Stimulated activated CD4-positive, alpha-beta T cell treated with anti-CD3 and anti-CD28 coated beads, Interleukin-12 subunit alpha, Interleukin-12 subunit beta, amount 100 ng/mL, for 4 hours (primary cell): ENCODE measurements around the gene TCF21.
"Not testable (repeated sequence)": the region's sequence is repeated elsewhere in the genome, so short reads cannot be mapped to it uniquely, and the experiment has no call there.

Source experiments
- DNase-seq: peaks from one replicate; pipeline ENCODE4 v3.0.0-alpha.2; 2020

Gene TCF21

GRCh38 chr6:133890711-133891148, 1.8 kb downstream of the TCF21 start:
- DNase-seq: no peak

DNA sequence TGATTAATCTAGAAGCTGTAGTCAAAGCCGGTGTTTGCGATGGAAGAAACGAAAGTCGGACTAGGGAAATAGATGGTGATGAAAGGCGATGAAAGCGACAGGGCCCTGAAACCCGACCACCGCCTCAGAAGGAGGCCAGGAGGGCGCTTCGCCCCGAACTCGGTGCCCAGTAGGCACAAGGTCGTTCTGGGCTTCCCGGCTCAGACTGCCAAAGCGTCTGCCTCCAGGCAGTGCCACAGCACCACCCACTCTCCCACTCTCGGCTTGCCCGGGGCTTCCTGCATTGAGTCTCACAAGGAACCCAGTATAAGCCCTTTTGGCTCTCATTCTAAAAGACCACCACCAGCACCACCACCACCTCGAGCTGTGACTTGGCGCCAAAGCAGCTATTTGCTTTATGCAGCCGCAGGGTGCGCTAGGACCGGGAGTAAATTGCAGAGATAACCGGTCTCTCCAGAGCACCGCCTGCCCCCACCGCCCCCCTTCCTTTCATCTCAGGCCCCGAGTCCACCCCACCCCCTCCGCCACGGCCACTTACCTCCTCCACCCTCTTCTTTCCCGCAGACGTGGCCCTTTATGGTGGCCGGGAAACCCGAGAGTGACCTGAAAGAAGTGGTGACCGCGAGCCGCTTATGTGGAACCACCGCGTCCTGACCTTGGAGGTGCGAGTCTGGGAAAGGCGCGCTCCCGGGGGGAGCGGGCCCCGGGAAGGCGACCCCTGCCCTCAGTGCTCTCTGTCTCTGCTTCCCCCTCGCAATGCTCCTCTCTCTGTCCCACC, 2.4 kb downstream of the TCF21 start:
- DNase-seq: no peak

DNA sequence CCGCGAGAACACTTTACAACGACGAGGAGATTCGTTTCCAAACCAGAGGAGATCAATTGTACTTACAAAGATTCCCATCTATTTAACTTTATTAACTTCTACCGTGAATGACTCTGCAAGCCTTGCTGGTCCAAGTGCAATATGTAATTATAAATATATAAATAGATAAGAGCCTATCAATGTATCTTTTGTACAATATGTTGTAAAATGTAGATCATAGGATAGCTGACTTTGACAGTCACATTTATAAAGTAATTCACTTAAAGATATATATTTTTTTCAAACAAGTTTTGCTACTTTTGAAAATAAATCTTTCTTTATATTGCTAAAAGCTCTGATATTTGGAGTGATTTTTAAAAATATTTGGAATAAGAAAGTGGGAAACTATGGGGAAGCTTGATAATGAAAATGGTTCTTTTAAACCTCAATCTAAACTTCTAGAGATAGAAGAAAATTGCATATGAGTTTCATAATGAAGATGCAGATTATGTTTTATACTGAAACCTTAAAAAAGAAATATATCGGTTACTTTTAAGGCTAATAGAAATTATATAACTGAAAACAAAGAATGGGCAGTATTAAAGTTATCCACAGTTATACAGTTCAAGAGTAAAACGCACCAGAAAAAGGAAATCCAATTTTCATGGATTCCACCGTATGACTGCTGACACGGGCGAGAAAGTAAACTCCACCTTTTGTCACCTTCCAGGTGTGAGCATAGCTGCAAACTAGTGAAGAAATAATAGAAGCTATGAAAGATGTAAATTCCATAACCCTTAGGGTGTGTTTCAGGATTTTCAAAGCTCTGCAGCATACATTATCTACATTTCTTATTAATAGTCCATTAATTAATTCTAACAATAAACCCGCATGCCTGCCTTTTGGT, 3.3 kb downstream of the TCF21 start:
- DNase-seq: no peak

DNA sequence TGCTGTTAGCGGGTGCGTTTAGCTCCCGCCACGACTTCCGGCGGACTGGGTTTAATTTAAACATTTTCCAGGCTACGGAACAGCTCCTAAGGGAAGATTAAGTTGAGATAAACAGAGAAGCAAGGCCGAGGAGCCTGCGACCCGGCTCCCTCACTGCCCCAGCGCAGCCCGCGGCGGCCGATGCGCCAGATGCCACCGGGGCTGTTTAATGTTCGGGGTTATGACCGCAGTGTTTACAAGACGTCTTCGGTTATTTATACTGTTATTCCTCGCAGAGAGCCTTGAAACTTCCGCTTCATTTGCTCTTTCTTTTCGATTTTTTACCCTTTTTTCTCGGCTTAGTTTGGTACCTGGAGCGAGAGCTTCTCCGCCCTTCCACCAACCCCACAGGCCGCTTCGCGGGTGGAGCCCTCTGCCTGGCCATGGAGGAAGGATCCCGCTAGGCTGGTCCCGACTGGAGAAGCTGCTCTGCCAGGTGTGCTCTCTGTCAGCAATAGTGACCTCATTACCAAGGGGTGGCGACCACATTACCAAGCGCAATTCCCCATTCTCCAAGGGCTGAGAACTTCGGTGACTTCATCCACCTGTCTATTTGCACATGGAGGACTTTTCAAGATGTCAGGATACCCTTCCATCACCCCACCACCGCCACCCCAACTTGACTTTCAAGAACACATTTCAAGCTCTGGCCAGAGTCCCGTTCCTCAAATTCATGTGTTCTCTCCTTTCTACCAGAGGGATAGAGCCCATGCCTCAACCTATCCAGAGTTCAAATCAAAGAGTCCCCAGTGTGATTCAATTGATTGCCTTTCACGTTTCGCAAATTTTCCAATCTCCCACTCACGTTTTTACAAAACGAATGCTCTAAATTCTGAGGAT, 4.1 kb downstream of the TCF21 start:
- no peak for DNase-seq

DNA sequence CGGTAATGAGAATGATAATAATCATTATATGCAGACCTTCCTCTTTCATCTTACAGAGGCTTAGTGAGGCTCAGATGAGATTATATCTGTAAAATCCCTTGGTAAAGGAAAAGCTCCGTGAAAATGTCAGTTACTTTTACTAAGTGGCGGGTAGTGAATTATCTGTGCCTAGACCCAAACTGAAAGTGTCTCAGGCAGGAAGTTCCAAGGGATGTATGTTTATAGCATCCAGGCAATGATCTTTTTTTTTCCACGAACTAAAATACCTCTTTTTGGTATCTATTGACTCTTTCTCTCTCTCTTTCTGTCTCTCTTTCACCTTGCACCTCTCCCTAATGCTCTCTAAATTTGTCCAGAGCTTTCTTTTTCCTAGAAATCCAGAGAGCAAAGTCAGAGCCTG, 5.0 kb downstream of the TCF21 start:
- no peak for DNase-seq

- no peak for DNase-seq
Measured at GRCh38 chr6:133894369-133894768, 5.5 kb downstream of the TCF21 start.

- no peak for DNase-seq
Measured at GRCh38 chr6:133894795-133895358, 6.0 kb downstream of the TCF21 start.

DNA sequence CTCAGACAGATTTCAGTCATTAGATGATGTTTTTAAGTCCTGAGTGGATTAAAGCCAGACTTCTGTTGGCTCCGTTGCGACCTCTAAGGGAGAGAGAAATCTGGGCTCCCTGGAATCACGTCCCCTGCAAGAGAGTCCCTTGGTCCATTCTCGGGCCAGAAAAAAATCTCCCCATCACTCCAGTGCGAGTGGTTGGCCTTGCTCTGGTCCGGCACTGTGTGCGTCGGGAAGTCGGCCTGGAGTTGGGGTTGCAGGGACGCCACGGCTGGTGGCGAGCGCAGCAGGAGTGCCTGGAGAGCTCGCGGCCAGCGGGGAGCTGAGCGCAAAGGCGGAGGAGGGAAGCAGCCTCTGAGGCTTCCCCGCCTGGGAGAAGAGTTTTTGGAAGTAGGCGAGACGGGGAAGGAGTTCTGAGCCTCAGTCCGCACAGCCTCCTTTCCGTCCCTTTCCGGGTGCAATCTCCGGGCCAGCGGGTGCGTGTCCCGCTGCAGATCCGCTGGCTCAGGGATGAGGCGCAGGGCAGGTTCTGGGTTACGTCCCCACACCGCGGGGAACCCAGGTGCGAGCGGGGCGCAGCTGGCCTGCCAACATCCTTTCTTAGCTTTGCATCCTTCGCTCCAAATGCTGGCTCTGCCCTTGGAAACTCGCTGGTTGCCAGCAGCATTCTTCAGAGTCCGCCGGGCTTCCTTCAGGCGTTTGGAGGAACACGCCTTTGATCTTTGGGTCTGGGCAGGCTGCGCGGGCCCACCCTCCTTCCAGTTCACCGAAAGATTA, 6.8 kb downstream of the TCF21 start:
- no peak for DNase-seq

- DNase-seq: no peak
Measured at GRCh38 chr6:133896344-133896721, 7.4 kb downstream of the TCF21 start.

GRCh38 chr6:133898263-133898662, 9.3 kb downstream of the TCF21 start:
- DNase-seq: no peak

DNA sequence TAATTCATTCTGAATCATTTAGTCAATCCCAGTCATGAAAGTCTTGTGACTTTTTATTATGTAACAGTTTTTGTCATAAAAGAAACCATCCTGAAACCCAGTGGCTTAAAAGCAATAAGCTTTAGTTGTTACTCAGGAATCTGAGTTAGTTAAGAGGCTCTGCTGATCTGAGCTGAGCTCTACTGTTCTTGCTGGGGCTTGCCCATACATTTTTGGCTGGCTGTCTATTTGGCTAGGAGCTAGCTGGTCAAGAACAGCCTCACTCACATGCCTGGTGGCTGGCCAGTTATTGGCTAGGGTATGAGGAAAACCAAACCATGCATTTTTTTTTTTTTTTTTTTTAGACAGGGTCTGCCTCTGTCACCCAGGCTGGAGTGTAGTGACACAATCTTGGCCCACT, 10.6 kb downstream of the TCF21 start:
- no peak for DNase-seq

- DNase-seq: no peak
Measured at GRCh38 chr6:133903855-133904254, 14.9 kb downstream of the TCF21 start.

GRCh38 chr6:133906050-133906449, 17.1 kb downstream of the TCF21 start:
- no peak for DNase-seq

DNA sequence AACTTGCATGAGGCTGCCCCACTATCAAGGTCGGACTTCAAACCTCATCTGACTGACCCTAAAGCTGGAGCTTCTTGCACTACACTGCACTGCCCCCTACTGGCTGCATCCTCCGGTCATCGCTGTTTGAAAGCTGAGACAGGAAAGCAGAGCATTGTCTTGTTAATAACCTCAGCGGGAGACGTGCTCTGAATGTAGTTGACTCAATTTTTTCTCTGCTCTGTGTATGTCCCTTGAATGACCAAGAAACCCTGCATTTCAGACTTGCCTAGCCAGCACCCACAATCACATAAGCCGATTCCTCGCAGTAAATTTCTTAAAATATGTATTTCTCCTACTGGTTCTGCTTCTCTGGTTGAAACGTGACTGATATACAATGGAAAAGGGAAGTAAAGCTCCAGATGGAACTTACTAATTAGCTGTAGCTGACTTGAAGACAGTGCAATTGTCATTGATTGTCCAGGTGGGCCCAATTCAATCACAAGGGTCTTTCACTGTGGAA, 27.8 kb downstream of the TCF21 start:
- DNase-seq: peak; percentile 79

- no peak for DNase-seq
Measured at GRCh38 chr6:133917781-133918180, 28.9 kb downstream of the TCF21 start.

- DNase-seq: no peak
Measured at GRCh38 chr6:133918208-133918930, 29.5 kb downstream of the TCF21 start.

DNA sequence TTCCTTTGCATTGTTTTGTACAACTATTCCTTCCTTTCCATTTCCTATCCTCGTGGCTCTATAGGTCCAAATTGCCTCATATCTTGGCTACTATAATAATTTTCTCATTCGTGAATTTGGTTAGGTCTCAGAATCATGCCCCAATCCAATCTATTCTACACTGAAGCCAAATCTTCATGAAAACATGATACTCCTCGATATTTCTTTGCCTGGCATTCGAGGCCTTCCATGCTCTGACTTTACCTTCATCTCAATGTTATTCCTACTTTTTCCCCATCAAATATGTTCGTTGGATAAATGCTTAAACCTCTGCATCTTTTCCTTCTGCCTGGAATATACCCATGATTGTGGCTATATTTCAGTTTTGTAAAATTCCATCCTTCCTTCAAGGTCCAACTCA, 30.4 kb downstream of the TCF21 start:
- DNase-seq: no peak

GRCh38 chr6:133921249-133921859, 32.4 kb downstream of the TCF21 start:
- peak; percentile 55 for DNase-seq

GRCh38 chr6:133923938-133924593, 35.2 kb downstream of the TCF21 start:
- peak; percentile 18 for DNase-seq

GRCh38 chr6:133931221-133931620, 42.3 kb downstream of the TCF21 start:
- not testable (repeated sequence) for DNase-seq
